H1 (cell line): ENCODE measurements around the gene KATNBL1. TPM values are rescaled to one million over a fixed set of nuclear protein-coding genes. Genes with fewer than 3 reads are reported as not detected.

Source experiments
- CTCF ChIA-PET: fragments of 300-600 bp; sonication (Branson Sonifier 250); formaldehyde crosslinking; loops from one replicate; lab custom pipeline; 2021; ENCODE audit not compliant: partially characterized antibody; lab: Charles Lee
- POLR2A ChIA-PET: fragments of 300-600 bp; sonication (Branson Sonifier 250); formaldehyde crosslinking; loops from one replicate; lab custom pipeline; 2021; ENCODE audit warnings: inconsistent platforms; ENCODE audit not compliant: partially characterized antibody; lab: Charles Lee
- DNase-seq, 2 experiments: peaks; one replicate each; pipeline versions ENCODE4 v3.0.0 to v3.0.0-alpha.2; 2010 to 2022; ENCODE audit warnings: low spot score in 2 of 2, low read depth in 1 of 2, mixed read lengths in 1 of 2
- FAIRE-seq: peaks from 2 replicates; lab custom pipeline; 2011; peaks lifted over from hg19 to GRCh38; lab: Jason Lieb, UNC
- H2AFZ ChIP-seq: 2 replicates; pipeline ENCODE4 v1.8.1; 2012; ENCODE audit warnings: low read length, inconsistent platforms
- H2AK5ac ChIP-seq: 2 replicates; pipeline ENCODE4 v1.6.1; 2013; ENCODE audit warnings: low read depth, low read length
- H2BK120ac ChIP-seq: replicated peaks from 2 replicates; pipeline ENCODE3; 2013; ENCODE audit warnings: low read depth, low read length, inconsistent platforms
- H2BK12ac ChIP-seq: 2 replicates; pipeline ENCODE4 v1.6.1; 2013; ENCODE audit warnings: low read depth, low read length
- H2BK15ac ChIP-seq: 2 replicates; pipeline ENCODE4 v1.6.1; 2013; ENCODE audit warnings: low read length
- H2BK20ac ChIP-seq: 2 replicates; pipeline ENCODE4 v1.6.1; 2013; ENCODE audit warnings: low read length
- H2BK5ac ChIP-seq: 2 replicates; pipeline ENCODE4 v1.6.1; 2013; ENCODE audit warnings: low read depth, low read length
- H3K14ac ChIP-seq: 2 replicates; pipeline ENCODE4 v1.6.1; 2013; ENCODE audit warnings: inconsistent platforms; ENCODE audit not compliant: insufficient read length
- H3K18ac ChIP-seq: 2 replicates; pipeline ENCODE4 v1.6.1; 2013; ENCODE audit warnings: low read length; ENCODE audit errors: extremely low read depth
- H3K23ac ChIP-seq: 2 replicates; pipeline ENCODE4 v1.6.1; 2013; ENCODE audit warnings: inconsistent platforms; ENCODE audit not compliant: insufficient read length
- H3K23me2 ChIP-seq: 2 replicates; pipeline ENCODE4 v1.6.1; 2013; ENCODE audit warnings: low read depth, low read length
- H3K27ac ChIP-seq: 2 replicates; pipeline ENCODE4 v1.6.1; 2011; ENCODE audit warnings: low read depth, low read length, inconsistent platforms
- H3K27me3 ChIP-seq, 4 experiments: replicated peaks in 1 of 4; 1 replicate in 1 of 4; 2 replicates in 3 of 4; pipeline versions ENCODE4 v1.6.1 to v1.8.1; 2011 to 2013; ENCODE audit warnings: low read length in 3 of 4, mild to moderate bottlenecking in 3 of 4, inconsistent platforms in 2 of 4, mixed read lengths in 2 of 4, moderate library complexity in 1 of 4; ENCODE audit not compliant: control insufficient read depth in 3 of 4, insufficient read depth in 3 of 4; ENCODE audit errors: extremely low read depth in 1 of 4
- H3K36me3 ChIP-seq, 4 experiments: 2 replicates each; pipeline versions ENCODE4 v1.6.1 to v1.8.1; 2011 to 2013; ENCODE audit warnings: mild to moderate bottlenecking in 4 of 4, low read length in 3 of 4, moderate library complexity in 2 of 4, control low read depth in 1 of 4, inconsistent platforms in 1 of 4; ENCODE audit not compliant: insufficient read depth in 4 of 4, control insufficient read depth in 2 of 4
- H3K4ac ChIP-seq: replicated peaks from 2 replicates; pipeline ENCODE3; 2013; ENCODE audit warnings: low read length, low read depth, mixed read lengths, inconsistent platforms; ENCODE audit not compliant: insufficient read length
- H3K4me1 ChIP-seq, 4 experiments: replicated peaks in 1 of 4; 1 replicate in 1 of 4; 2 replicates in 3 of 4; pipeline versions ENCODE4 v1.6.1 to v1.8.1; 2011 to 2013; ENCODE audit warnings: low read length in 3 of 4, inconsistent platforms in 2 of 4, mixed read lengths in 1 of 4; ENCODE audit not compliant: insufficient read depth in 4 of 4, control insufficient read depth in 3 of 4
- H3K4me2 ChIP-seq, 2 experiments: 2 replicates each; pipeline versions ENCODE4 v1.6.1 to v1.8.1; 2011 to 2013; ENCODE audit warnings: low read depth in 2 of 2, low read length in 2 of 2, control low read depth in 1 of 2, inconsistent platforms in 1 of 2, mild to moderate bottlenecking in 1 of 2; ENCODE audit not compliant: insufficient read depth in 1 of 2
- H3K4me3 ChIP-seq, 4 experiments: fragments of 200-600, 300-600 bp in 1 of 4; sonication (generic), shearing (Covaris generic), sonication (Bioruptor Twin) in 1 of 4; 2 replicates each; pipeline versions ENCODE4 v1.5.1 to v1.8.1; 2011 to 2016; ENCODE audit warnings: low read length in 4 of 4, low read depth in 3 of 4, control low read depth in 2 of 4, inconsistent platforms in 2 of 4, mild to moderate bottlenecking in 2 of 4, mixed read lengths in 1 of 4, moderate library complexity in 1 of 4; ENCODE audit not compliant: insufficient read depth in 2 of 4; ENCODE audit errors: extremely low read depth in 1 of 4
- H3K56ac ChIP-seq: replicated peaks from 2 replicates; pipeline ENCODE3; 2013; ENCODE audit warnings: low read depth, mild to moderate bottlenecking, mixed read lengths, low read length, inconsistent platforms; ENCODE audit not compliant: insufficient read length
- H3K79me1 ChIP-seq: 2 replicates; pipeline ENCODE4 v1.6.1; 2013; ENCODE audit warnings: low read depth, low read length, control low read depth
- H3K79me2 ChIP-seq, 2 experiments: 2 replicates each; pipeline versions ENCODE4 v1.6.1 to v1.8.1; 2012 to 2013; ENCODE audit warnings: low read length in 2 of 2, mild to moderate bottlenecking in 2 of 2, inconsistent platforms in 1 of 2; ENCODE audit not compliant: insufficient read depth in 2 of 2, control insufficient read depth in 1 of 2
- H3K9ac ChIP-seq, 4 experiments: replicated peaks in 1 of 4; 1 replicate in 1 of 4; 2 replicates in 3 of 4; pipeline versions ENCODE4 v1.6.1 to v1.8.1; 2011 to 2013; ENCODE audit warnings: low read depth in 3 of 4, low read length in 3 of 4, control low read depth in 2 of 4, mild to moderate bottlenecking in 2 of 4, moderate library complexity in 2 of 4, inconsistent platforms in 1 of 4; ENCODE audit errors: extremely low read depth in 1 of 4
- H3K9me3 ChIP-seq, 2 experiments: 2 replicates each; pipeline versions ENCODE4 v1.6.1 to v1.8.1; 2012 to 2013; ENCODE audit warnings: mild to moderate bottlenecking in 2 of 2, moderate library complexity in 2 of 2, control low read depth in 1 of 2, inconsistent platforms in 1 of 2, low read depth in 1 of 2, low read length in 1 of 2, mixed read lengths in 1 of 2; ENCODE audit not compliant: insufficient read depth in 2 of 2
- H4K20me1 ChIP-seq, 2 experiments: replicated peaks in 1 of 2; 2 replicates each; pipeline versions ENCODE3 to v1.8.1; 2011 to 2013; ENCODE audit warnings: inconsistent platforms in 2 of 2, low read length in 2 of 2, mild to moderate bottlenecking in 1 of 2; ENCODE audit not compliant: insufficient read depth in 2 of 2, control insufficient read depth in 1 of 2
- H4K5ac ChIP-seq: 2 replicates; pipeline ENCODE4 v1.6.1; 2013; ENCODE audit warnings: low read length, low read depth, mixed read lengths, inconsistent platforms; ENCODE audit not compliant: insufficient read length
- H4K8ac ChIP-seq: 2 replicates; pipeline ENCODE4 v1.8.0; 2013; ENCODE audit warnings: mild to moderate bottlenecking, moderate library complexity, low read length, inconsistent platforms; ENCODE audit not compliant: insufficient read depth; ENCODE audit errors: extremely low read depth
- H4K91ac ChIP-seq: replicated peaks from 2 replicates; pipeline ENCODE3; 2013; ENCODE audit warnings: low read length, mixed read lengths, inconsistent platforms; ENCODE audit not compliant: insufficient read length
- ASH2L ChIP-seq: fragments of 200-600, 300-600 bp; sonication (generic); IDR thresholded peaks from one replicate; pipeline ENCODE4 v1.7.1; 2017; ENCODE audit warnings: low read length
- ATF3 ChIP-seq: IDR thresholded peaks from 2 replicates; pipeline ENCODE4 v1.6.1; 2011; ENCODE audit warnings: low read depth, mild to moderate bottlenecking, low read length; ENCODE audit not compliant: insufficient read depth
- JUN ChIP-seq: IDR thresholded peaks from 2 replicates; pipeline ENCODE4 v1.6.1; 2011; ENCODE audit warnings: low read depth, mild to moderate bottlenecking, improper control_type of control experiment, low read length
- KDM4A ChIP-seq: IDR thresholded peaks from one replicate; pipeline ENCODE4 v1.7.1; 2012; ENCODE audit warnings: low read depth, mild to moderate bottlenecking, moderate library complexity, low read length, inconsistent platforms; ENCODE audit not compliant: severe bottlenecking
- RBBP5 ChIP-seq: IDR thresholded peaks from 2 replicates; pipeline ENCODE4 v1.7.1; 2012; ENCODE audit warnings: low read depth, mild to moderate bottlenecking, inconsistent platforms, low read length, moderate library complexity, borderline replicate concordance
- RFX5 ChIP-seq: IDR thresholded peaks from 2 replicates; pipeline ENCODE4 v1.6.1; 2011; ENCODE audit warnings: low read depth, low read length, improper control_type of control experiment, borderline replicate concordance
- SRF ChIP-seq: IDR thresholded peaks from 2 replicates; pipeline ENCODE4 v1.6.1; 2011; ENCODE audit warnings: mild to moderate bottlenecking, low read depth, low read length, moderate library complexity
- SUZ12 ChIP-seq: fragments of 200-600 bp; sonication (generic); IDR thresholded peaks from 2 replicates; pipeline ENCODE4 v1.6.1; 2012; ENCODE audit warnings: mild to moderate bottlenecking, inconsistent platforms, low read length, moderate library complexity, mixed read lengths
- TCF12 ChIP-seq: IDR thresholded peaks from 2 replicates; pipeline ENCODE4 v1.6.1; 2011; ENCODE audit warnings: low read depth, mild to moderate bottlenecking, low read length
- WGBS, 2 experiments: shearing (Covaris generic) in 1 of 2; methylation state at CpG; one replicate each; pipeline versions ENCODE4 v1.1.6 to v1.1.7; 2013 to 2015; ENCODE audit warnings: low lambda C conversion rate in 2 of 2, mixed read lengths in 2 of 2, inconsistent platforms in 1 of 2, low coverage in 1 of 2, missing lambda C conversion rate in 1 of 2; ENCODE audit not compliant: insufficient replicate concordance in 2 of 2, insufficient coverage in 1 of 2, insufficient read length in 1 of 2; ENCODE audit errors: extremely low coverage in 1 of 2, missing lambda C conversion rate in 1 of 2; 5-methylcytosine and 5-hydroxymethylcytosine counted together
- polyA plus RNA-seq, 7 experiments: library from polyadenylated mRNA; depleted of rRNA in 3 of 7; stranded (reverse) in 5 of 7; unstranded in 2 of 7; fragments of >200 nt in 5 of 7; fragments of 200-250 nt in 2 of 7; gene quantifications; 1 replicate in 5 of 7; 2 replicates in 1 of 7; 4 replicates in 1 of 7; pipeline versions ENCODE4 v1.2.1 to v1.2.3, GENCODE V29; 2011 to 2013; ENCODE audit warnings: missing spikeins in 2 of 7, mixed read lengths in 2 of 7
- total RNA-seq: library from RNA; stranded (reverse); fragmentation: NEBNext Ultra II Directional; extraction: Animal tissue kit (Norgen Biotek cat#: 25700); gene quantifications from 2 replicates; pipeline ENCODE4 v1.2.1, GENCODE V29; 2021
- TF ChIP-seq, protein P1 (sequence below), 3 experiments: IDR thresholded peaks; 1 replicate in 2 of 3; 2 replicates in 1 of 3; pipeline versions ENCODE4 v1.5.1 to v1.6.1; 2011; ENCODE audit warnings: low read length in 3 of 3, mild to moderate bottlenecking in 3 of 3, inconsistent platforms in 2 of 3, low read depth in 1 of 3, moderate library complexity in 1 of 3; ENCODE audit not compliant: insufficient read depth in 1 of 3; ENCODE audit errors: control extremely low read depth in 1 of 3

Gene KATNBL1
- total and polyA plus RNA-seq, 2 of the 8 experiments (the other 6 are each of a cell fraction or from before 2014, with no cell fraction given): 14.2 to 51.4 TPM

DNA sequence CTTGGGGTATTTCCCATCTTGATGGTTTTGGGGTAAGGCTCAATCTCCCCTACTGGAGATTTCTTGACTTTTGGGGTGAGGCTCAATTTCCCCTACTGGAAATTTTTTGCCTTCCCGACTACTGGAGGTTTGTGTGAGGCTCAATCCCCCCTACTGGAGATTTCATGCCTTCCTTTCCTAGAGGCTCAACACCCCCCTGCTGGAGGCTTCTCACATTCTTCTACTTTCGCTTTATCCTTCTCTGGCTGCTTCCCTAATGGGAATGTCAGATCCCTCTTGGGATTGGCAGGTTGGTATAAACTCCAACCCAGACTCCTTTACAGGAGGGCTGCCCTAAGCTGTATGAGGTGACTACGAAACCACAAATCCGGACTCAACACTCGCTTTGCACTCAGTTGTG lies 49.2 kb downstream of the KATNBL1 start:
- Histone ChIP-seq H2BK15ac (no peak overlapping the region), H4K8ac (no peak overlapping the region), H3K4ac (no peak overlapping the region), H3K9ac (no peak overlapping the region), H3K9me3 (no peaks in the 10 kb centered on the region), H3K79me2 (peaks cover 0 to 17% of the 10 kb centered on the region in 2 experiments; a peak in 2 of 4 replicates), H3K79me1 (no peaks in the 10 kb centered on the region), H3K4me3 (no peak overlapping the region), H3K27me3 (no peaks in the 10 kb centered on the region), H4K20me1 (no peaks in the 10 kb centered on the region), H3K18ac (no peak overlapping the region), H3K14ac (no peak overlapping the region), H3K4me2 (0 out of 4 replicates have a peak overlapping the region, but pooled peaks of 1 of the 2 experiments have one; percentile 5), H3K36me3 (peaks cover 0 to 19% (median 0%) of the 10 kb centered on the region in 4 experiments; a peak in 2 of 8 replicates), H2BK20ac (no peak overlapping the region), H2AK5ac (no peak overlapping the region), H3K27ac (no peak overlapping the region), H4K5ac (no peak overlapping the region), H2BK12ac (no peak overlapping the region), H3K56ac (no peak overlapping the region), H4K91ac (no peak overlapping the region), H3K23me2 (no peaks in the 10 kb centered on the region), H2BK5ac (no peak overlapping the region; the same call in 1 of the 2 replicates), H3K23ac (no peak overlapping the region), H3K4me1 (peaks cover 0 to 12% (median 9%) of the 10 kb centered on the region in 4 experiments; a peak in 5 of 7 replicates), H2AFZ (no peak overlapping the region), H2BK120ac (no peak overlapping the region)
- peak in 1 of 2 experiments; percentile 54 for DNase-seq
- FAIRE-seq: peak; percentile 95
- POLR2A ChIA-PET: no interaction called here
- WGBS, 2 experiments: 57% methylated on average over 5 of the region's 5 CpGs; no CpG with 5 or more reads in 1 of the 2 experiments
- CTCF ChIA-PET: interaction anchor here (0.7 to 3.6 kb wide), 5 partner anchors 12 to 51 kb away, joined by 3 to 15 read pairs (median 3); no protein-coding TSS in a partner anchor
- no peak for TF ChIP-seq SRF
- TF ChIP-seq ASH2L: peak; percentile 24
- TF ChIP-seq, protein P1, sequence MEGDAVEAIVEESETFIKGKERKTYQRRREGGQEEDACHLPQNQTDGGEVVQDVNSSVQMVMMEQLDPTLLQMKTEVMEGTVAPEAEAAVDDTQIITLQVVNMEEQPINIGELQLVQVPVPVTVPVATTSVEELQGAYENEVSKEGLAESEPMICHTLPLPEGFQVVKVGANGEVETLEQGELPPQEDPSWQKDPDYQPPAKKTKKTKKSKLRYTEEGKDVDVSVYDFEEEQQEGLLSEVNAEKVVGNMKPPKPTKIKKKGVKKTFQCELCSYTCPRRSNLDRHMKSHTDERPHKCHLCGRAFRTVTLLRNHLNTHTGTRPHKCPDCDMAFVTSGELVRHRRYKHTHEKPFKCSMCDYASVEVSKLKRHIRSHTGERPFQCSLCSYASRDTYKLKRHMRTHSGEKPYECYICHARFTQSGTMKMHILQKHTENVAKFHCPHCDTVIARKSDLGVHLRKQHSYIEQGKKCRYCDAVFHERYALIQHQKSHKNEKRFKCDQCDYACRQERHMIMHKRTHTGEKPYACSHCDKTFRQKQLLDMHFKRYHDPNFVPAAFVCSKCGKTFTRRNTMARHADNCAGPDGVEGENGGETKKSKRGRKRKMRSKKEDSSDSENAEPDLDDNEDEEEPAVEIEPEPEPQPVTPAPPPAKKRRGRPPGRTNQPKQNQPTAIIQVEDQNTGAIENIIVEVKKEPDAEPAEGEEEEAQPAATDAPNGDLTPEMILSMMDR (IDR thresholded peaks at IDR 0.05; ENCODE audit: control extremely low read depth in 1 of 3, insufficient read depth in 1 of 3, low read depth in 1 of 3, low read length in 3 of 3): peak; percentile 27 to 98 (median 76)
- no peak for TF ChIP-seq SUZ12
- TF ChIP-seq JUN: no peak
- TF ChIP-seq RFX5: no peak
- TF ChIP-seq RBBP5: no peak
- TF ChIP-seq ATF3: no peak
- no peak for TF ChIP-seq TCF12
- TF ChIP-seq KDM4A: no peak
